Epithelial cell of proximal tubule (primary cell): Measurements from ENCODE around the gene DSG2. TPM values are rescaled to one million over a fixed set of nuclear protein-coding genes. Genes with fewer than 3 reads are reported as not detected.

Source experiments
- DNase-seq: peaks from one replicate; pipeline ENCODE4 v3.0.0-alpha.2; 2011; ENCODE audit warnings: low read depth
- H3K4me3 ChIP-seq: 2 replicates; pipeline ENCODE4 v1.5.1; 2011; ENCODE audit warnings: low read depth, mild to moderate bottlenecking, low read length
- total RNA-seq: library from RNA; depleted of rRNA; stranded (reverse); fragments of >200 nt; gene quantifications from 2 replicates; pipeline ENCODE4 v1.2.3, GENCODE V29; 2015
- TF ChIP-seq, protein P1 (sequence below): conservative IDR thresholded peaks from 2 replicates; pipeline ENCODE4 v1.5.1; 2012; ENCODE audit warnings: low read depth, mild to moderate bottlenecking, low read length

The DSG2 gene
- total RNA-seq, 1 donor from 2014 or later, result 58.8 TPM

DNA sequence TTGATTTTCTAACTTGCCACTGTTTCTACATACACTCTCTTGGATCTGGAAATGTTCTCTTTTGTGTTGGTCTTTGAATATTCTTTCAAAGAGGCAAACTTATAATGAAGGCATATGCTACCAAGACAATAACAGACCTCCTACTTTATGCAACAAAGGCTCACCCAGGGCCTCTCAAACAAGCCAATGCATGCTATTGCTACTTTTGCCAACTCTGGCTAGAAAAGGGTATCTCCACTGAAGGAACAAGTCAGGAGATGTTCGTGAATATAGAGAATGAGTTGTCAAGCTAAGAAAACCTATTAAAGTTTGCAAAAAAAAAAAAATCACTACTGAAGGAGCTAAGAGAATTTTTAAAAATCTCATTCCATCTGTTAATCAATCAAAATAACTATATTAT, 15.9 kb upstream of the DSG2 start:
- TF ChIP-seq, protein P1, sequence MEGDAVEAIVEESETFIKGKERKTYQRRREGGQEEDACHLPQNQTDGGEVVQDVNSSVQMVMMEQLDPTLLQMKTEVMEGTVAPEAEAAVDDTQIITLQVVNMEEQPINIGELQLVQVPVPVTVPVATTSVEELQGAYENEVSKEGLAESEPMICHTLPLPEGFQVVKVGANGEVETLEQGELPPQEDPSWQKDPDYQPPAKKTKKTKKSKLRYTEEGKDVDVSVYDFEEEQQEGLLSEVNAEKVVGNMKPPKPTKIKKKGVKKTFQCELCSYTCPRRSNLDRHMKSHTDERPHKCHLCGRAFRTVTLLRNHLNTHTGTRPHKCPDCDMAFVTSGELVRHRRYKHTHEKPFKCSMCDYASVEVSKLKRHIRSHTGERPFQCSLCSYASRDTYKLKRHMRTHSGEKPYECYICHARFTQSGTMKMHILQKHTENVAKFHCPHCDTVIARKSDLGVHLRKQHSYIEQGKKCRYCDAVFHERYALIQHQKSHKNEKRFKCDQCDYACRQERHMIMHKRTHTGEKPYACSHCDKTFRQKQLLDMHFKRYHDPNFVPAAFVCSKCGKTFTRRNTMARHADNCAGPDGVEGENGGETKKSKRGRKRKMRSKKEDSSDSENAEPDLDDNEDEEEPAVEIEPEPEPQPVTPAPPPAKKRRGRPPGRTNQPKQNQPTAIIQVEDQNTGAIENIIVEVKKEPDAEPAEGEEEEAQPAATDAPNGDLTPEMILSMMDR, result no peak
- DNase-seq, result no peak
- no peak overlapping the region for H3K4me3 ChIP-seq

DNA sequence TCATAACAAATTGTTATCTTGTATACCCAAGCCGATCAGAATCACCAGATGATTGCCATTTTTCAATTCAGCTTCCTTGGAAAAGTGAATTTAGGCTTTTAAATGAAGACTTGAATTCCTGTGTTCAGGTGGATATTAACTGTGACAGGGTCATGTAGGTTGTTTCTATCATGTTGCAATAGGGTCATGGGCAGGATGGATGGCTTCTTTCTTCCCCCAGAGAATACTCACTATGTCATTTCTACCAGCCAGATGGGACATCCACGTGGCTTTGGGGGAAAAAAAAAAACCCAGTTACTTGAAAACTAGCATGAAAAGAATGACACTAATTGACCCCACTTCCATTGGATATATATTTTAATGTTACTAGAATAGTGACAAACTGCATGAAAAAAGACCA, 14.6 kb upstream of the DSG2 start:
- no peak overlapping the region for H3K4me3 ChIP-seq
- DNase-seq, result no peak
- TF ChIP-seq, protein P1, result no peak

DNA sequence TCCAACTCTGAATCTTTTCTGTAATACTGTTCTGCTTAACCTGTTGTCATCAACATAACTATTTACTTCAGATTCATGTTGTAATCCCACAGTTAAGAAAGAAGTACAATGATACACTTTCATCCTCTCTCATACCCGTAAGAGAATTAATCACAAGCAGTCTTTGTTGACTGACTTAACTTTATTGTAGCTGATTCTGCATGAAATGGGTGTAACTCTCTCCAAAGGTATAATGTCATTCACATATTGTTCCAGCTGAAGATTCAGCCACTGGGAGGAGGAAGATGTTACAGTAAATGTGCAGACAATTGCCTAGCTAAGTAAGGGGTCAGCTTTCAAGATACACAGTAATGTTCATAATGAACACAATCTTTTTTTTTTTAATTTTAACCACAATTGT, 13.5 kb upstream of the DSG2 start:
- H3K4me3 ChIP-seq, result no peak overlapping the region
- TF ChIP-seq, protein P1, result no peak
- DNase-seq, result no peak

GRCh38 chr18:31486165-31486564, 11.8 kb upstream of the DSG2 start:
- DNase-seq, result no peak
- H3K4me3 ChIP-seq, result no peak overlapping the region
- TF ChIP-seq, protein P1, result no peak

DNA sequence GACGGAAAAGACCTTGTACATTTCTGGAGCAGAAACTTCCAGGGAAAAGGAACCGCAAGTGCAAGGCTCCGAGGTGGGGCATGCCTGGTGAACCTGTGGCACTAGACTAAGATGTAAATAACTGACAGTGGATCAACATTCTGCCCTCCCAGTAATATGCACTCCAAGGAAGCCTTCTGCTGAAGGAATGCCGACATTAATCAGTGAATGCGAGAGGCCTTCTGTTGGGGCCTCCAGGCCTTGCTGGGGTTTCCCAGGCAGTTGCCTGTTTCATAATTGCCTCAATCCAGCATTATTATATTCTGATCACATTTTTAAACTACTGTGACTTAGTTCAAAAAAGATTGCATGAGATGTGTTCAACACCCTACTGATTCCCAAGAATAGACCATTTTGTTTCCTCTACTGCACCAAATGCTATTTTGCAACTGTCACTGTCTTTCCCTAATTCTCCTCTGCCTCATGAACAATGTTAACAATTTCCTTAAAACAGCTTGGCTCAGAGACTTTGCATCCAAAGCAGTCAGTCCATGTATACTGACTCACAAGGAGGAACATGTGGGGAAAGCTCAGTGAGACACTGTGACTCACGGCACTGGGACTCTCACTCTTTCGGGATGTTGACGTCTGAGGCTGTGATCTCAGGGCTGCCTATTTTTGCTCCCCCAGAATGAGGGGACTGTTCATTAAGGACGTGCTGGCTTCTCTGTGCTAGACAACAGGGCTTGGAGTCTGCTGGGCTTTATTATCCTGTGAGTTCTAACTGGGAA, 10.5 kb upstream of the DSG2 start:
- TF ChIP-seq, protein P1, result no peak
- DNase-seq, result peak; percentile 85
- no peak overlapping the region for H3K4me3 ChIP-seq

GRCh38 chr18:31489311-31489710, 8.7 kb upstream of the DSG2 start:
- TF ChIP-seq, protein P1, result no peak
- no peak for DNase-seq
- H3K4me3 ChIP-seq, result no peak overlapping the region

- H3K4me3 ChIP-seq, result no peak overlapping the region
- DNase-seq, result peak; percentile 61
- TF ChIP-seq, protein P1, result no peak
Measured at GRCh38 chr18:31490387-31490786, 7.6 kb upstream of the DSG2 start.
